HCT116 (cell line): ENCODE measurements around the gene CC2D1A. TPM values are rescaled to one million over a fixed set of nuclear protein-coding genes. Genes with fewer than 3 reads are reported as not detected.

Experiments
- ATAC-seq: fragments of 200-7000 bp; cut with Tn5 transposase; 2 replicates; pipeline ENCODE4 v1.9.1; 2020; ENCODE audit warnings: mild to moderate bottlenecking, moderate library complexity
- BruUV-seq: library from RNA; stranded (reverse); fragments of 400-500 nt; replicated peaks from 2 replicates; lab custom pipeline; 2021; lab: Mats Ljungman, UMichigan
- CTCF ChIA-PET: fragments of 300-600 bp; sonication (Branson Sonifier 250); formaldehyde crosslinking; loops from one replicate; lab custom pipeline; 2021; ENCODE audit warnings: antibody characterized with exemption; lab: Charles Lee
- POLR2A ChIA-PET: fragments of 300-600, 350-600 bp; sonication (Branson Sonifier 250); formaldehyde crosslinking; loops from one replicate; lab custom pipeline; 2021; ENCODE audit warnings: antibody characterized with exemption; lab: Charles Lee
- RAD21 ChIA-PET, 2 experiments: fragments of 300-600 bp; sonication (Branson Sonifier 250); formaldehyde crosslinking; loops; one replicate each; lab custom pipeline; 2023; ENCODE audit warnings: low total read pairs in 2 of 2; ENCODE audit not compliant: uncharacterized antibody in 2 of 2, unreplicated experiment in 2 of 2, low non-redundant PET in 1 of 2; lab: Charles Lee
- DNase-seq: peaks from one replicate; pipeline ENCODE4 v3.0.0-alpha.2; 2010; ENCODE audit warnings: low read depth, low spot score
- H2AFZ ChIP-seq: fragments of 200-600 bp; shearing (Covaris generic), sonication (generic); 2 replicates; pipeline ENCODE4 v1.6.1; 2017; ENCODE audit warnings: low read depth, mixed run types, mixed read lengths, antibody characterized with exemption, low read length; ENCODE audit not compliant: poor library complexity, severe bottlenecking
- H3K27ac ChIP-seq: 2 replicates; pipeline ENCODE4 v1.5.1; 2012; ENCODE audit warnings: low read depth, low read length
- H3K27me3 ChIP-seq: fragments of 200-600 bp; sonication (generic); 2 replicates; pipeline ENCODE4 v1.6.1; 2016; ENCODE audit warnings: mixed run types, low read length, mixed read lengths; ENCODE audit not compliant: insufficient read depth
- H3K36me3 ChIP-seq, 2 experiments: fragments of 200-500 bp in 1 of 2; fragments of 200-600 bp in 1 of 2; sonication (Bioruptor generic) in 1 of 2; sonication (generic) in 1 of 2; 2 replicates each; pipeline versions ENCODE4 v1.5.1 to v1.6.1; 2014 to 2016; ENCODE audit warnings: low read length in 2 of 2, inconsistent platforms in 1 of 2, mixed read lengths in 1 of 2, mixed run types in 1 of 2; ENCODE audit not compliant: insufficient read depth in 2 of 2, control insufficient read depth in 1 of 2
- H3K4me1 ChIP-seq, 2 experiments: fragments of 200-600 bp in 1 of 2; sonication (generic) in 1 of 2; 2 replicates each; pipeline versions ENCODE4 v1.5.1 to v1.6.1; 2012 to 2017; ENCODE audit warnings: low read length in 2 of 2, inconsistent platforms in 1 of 2, mild to moderate bottlenecking in 1 of 2, mixed read lengths in 1 of 2, mixed run types in 1 of 2, moderate library complexity in 1 of 2; ENCODE audit not compliant: insufficient read depth in 2 of 2, control insufficient read depth in 1 of 2
- H3K4me2 ChIP-seq: fragments of 200-600 bp; sonication (generic); 2 replicates; pipeline ENCODE4 v1.6.1; 2017; ENCODE audit warnings: mixed run types, low read length, mixed read lengths
- H3K4me3 ChIP-seq, 2 experiments: fragments of 200-600 bp in 1 of 2; sonication (generic) in 1 of 2; replicated peaks in 1 of 2; 2 replicates each; pipeline ENCODE4 v1.5.1; 2011 to 2016; ENCODE audit warnings: low read length in 2 of 2, control low read depth in 1 of 2, low read depth in 1 of 2, mild to moderate bottlenecking in 1 of 2, mixed read lengths in 1 of 2, mixed run types in 1 of 2
- H3K79me2 ChIP-seq: fragments of 200-600 bp; sonication (generic); 2 replicates; pipeline ENCODE4 v1.6.1; 2017; ENCODE audit warnings: mild to moderate bottlenecking, mixed run types, low read length, moderate library complexity, mixed read lengths; ENCODE audit not compliant: insufficient read depth
- H3K9ac ChIP-seq: fragments of 200-600 bp; sonication (generic); 2 replicates; pipeline ENCODE4 v1.6.1; 2016; ENCODE audit warnings: low read length, mixed read lengths
- H3K9me2 ChIP-seq: fragments of 200-600 bp; sonication (generic), shearing (Covaris generic); 2 replicates; pipeline ENCODE4 v1.6.1; 2017; ENCODE audit warnings: mixed run types, mild to moderate bottlenecking, moderate library complexity; ENCODE audit not compliant: insufficient read depth
- H3K9me3 ChIP-seq, 2 experiments: fragments of 200-500 bp in 1 of 2; fragments of 200-600 bp in 1 of 2; sonication (Bioruptor generic) in 1 of 2; sonication (generic) in 1 of 2; 2 replicates each; pipeline ENCODE4 v1.6.1; 2014 to 2017; ENCODE audit warnings: low read length in 2 of 2, mixed read lengths in 2 of 2, inconsistent platforms in 1 of 2, low read depth in 1 of 2, mild to moderate bottlenecking in 1 of 2, mixed run types in 1 of 2, moderate library complexity in 1 of 2; ENCODE audit not compliant: control insufficient read depth in 1 of 2, insufficient read depth in 1 of 2
- H4K20me1 ChIP-seq: fragments of 200-600 bp; sonication (generic), shearing (Covaris generic); 2 replicates; pipeline ENCODE4 v1.6.1; 2017; ENCODE audit warnings: mixed run types, mild to moderate bottlenecking, moderate library complexity; ENCODE audit not compliant: insufficient read depth
- RAD21 ChIP-seq: IDR thresholded peaks from 2 replicates; pipeline ENCODE4 v1.6.1; 2012; ENCODE audit warnings: low read depth, mild to moderate bottlenecking
- SIN3A ChIP-seq: IDR thresholded peaks from 2 replicates; pipeline ENCODE4 v1.6.1; 2012; ENCODE audit warnings: low read depth
- SRF ChIP-seq: IDR thresholded peaks from 2 replicates; pipeline ENCODE4 v1.6.1; 2012; ENCODE audit warnings: low read depth
- intact Hi-C: fragments of 100-400 bp; cut with micrococcal nuclease; formaldehyde crosslinking; loops from 2 replicates; pipeline ENCODE4 v1.10.0; 2022
- total RNA-seq: library from RNA; stranded (reverse); gene quantifications from one replicate; pipeline ENCODE4 v1.2.1, GENCODE V29; 2021; ENCODE audit not compliant: unreplicated experiment
- TF ChIP-seq, protein P1 (sequence below): IDR thresholded peaks from 2 replicates; pipeline ENCODE4 v1.6.1; 2011; ENCODE audit warnings: mild to moderate bottlenecking, low read length, moderate library complexity; ENCODE audit not compliant: insufficient replicate concordance; ENCODE audit errors: extremely low read depth
- TF ChIP-seq, protein P2 (sequence below): IDR thresholded peaks from 2 replicates; pipeline ENCODE4 v1.6.1; 2012; ENCODE audit warnings: low read depth
- TF ChIP-seq, protein P3 (sequence below): IDR thresholded peaks from 2 replicates; pipeline ENCODE4 v1.6.1; 2012

CC2D1A gene
- total RNA-seq, 1 experiment from 2014 or later, result 51.5 TPM

DNA sequence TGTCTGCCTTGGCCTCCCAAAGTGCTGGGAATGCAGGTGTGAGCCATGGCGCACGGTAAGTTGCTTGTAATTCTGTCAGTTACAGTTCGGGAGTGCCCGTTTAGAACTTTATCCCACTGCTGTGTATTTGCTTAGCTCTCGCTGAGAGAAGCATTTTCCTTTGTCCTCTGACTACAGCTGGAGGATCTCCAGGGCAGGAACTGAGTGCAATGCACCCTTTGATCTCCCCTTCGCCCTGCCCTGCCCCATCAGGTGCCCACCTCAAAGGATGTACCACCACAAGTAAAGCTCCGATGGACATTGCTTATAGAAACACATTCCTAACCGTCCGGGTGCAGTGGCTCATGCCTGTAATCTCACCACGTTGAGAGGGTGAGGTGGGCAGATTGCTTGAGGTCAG is 6.6 kb upstream of the CC2D1A start:
- Histone ChIP-seq H3K9me2 (no peaks in the 10 kb centered on the region), H4K20me1 (no peaks in the 10 kb centered on the region), H2AFZ (no peak overlapping the region), H3K27ac (no peak overlapping the region), H3K4me2 (no peak overlapping the region), H3K4me3 (no peak overlapping the region), H3K79me2 (no peaks in the 10 kb centered on the region), H3K4me1 (peaks cover 0 to 4% of the 10 kb centered on the region in 2 experiments; a peak in 1 of 4 replicates), H3K9me3 (no peaks in the 10 kb centered on the region), H3K36me3 (no peaks in the 10 kb centered on the region), H3K9ac (no peak overlapping the region), H3K27me3 (no peaks in the 10 kb centered on the region)
- ATAC-seq (no peak), DNase-seq (no peak)
- ChIA-PET POLR2A (no interaction called here), CTCF (no interaction called here), RAD21 (no interaction called here)
- TF ChIP-seq, protein P1, sequence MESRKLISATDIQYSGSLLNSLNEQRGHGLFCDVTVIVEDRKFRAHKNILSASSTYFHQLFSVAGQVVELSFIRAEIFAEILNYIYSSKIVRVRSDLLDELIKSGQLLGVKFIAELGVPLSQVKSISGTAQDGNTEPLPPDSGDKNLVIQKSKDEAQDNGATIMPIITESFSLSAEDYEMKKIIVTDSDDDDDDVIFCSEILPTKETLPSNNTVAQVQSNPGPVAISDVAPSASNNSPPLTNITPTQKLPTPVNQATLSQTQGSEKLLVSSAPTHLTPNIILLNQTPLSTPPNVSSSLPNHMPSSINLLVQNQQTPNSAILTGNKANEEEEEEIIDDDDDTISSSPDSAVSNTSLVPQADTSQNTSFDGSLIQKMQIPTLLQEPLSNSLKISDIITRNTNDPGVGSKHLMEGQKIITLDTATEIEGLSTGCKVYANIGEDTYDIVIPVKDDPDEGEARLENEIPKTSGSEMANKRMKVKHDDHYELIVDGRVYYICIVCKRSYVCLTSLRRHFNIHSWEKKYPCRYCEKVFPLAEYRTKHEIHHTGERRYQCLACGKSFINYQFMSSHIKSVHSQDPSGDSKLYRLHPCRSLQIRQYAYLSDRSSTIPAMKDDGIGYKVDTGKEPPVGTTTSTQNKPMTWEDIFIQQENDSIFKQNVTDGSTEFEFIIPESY, result no peak
- TF ChIP-seq, protein P2, sequence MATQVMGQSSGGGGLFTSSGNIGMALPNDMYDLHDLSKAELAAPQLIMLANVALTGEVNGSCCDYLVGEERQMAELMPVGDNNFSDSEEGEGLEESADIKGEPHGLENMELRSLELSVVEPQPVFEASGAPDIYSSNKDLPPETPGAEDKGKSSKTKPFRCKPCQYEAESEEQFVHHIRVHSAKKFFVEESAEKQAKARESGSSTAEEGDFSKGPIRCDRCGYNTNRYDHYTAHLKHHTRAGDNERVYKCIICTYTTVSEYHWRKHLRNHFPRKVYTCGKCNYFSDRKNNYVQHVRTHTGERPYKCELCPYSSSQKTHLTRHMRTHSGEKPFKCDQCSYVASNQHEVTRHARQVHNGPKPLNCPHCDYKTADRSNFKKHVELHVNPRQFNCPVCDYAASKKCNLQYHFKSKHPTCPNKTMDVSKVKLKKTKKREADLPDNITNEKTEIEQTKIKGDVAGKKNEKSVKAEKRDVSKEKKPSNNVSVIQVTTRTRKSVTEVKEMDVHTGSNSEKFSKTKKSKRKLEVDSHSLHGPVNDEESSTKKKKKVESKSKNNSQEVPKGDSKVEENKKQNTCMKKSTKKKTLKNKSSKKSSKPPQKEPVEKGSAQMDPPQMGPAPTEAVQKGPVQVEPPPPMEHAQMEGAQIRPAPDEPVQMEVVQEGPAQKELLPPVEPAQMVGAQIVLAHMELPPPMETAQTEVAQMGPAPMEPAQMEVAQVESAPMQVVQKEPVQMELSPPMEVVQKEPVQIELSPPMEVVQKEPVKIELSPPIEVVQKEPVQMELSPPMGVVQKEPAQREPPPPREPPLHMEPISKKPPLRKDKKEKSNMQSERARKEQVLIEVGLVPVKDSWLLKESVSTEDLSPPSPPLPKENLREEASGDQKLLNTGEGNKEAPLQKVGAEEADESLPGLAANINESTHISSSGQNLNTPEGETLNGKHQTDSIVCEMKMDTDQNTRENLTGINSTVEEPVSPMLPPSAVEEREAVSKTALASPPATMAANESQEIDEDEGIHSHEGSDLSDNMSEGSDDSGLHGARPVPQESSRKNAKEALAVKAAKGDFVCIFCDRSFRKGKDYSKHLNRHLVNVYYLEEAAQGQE, result no peak
- no peak for TF ChIP-seq SIN3A
- no peak for TF ChIP-seq RAD21
- TF ChIP-seq SRF, result no peak
- TF ChIP-seq, protein P3, sequence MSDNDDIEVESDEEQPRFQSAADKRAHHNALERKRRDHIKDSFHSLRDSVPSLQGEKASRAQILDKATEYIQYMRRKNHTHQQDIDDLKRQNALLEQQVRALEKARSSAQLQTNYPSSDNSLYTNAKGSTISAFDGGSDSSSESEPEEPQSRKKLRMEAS, result no peak
- intact Hi-C loops, result no loop called here
- no TSS peak for BruUV-seq
